GM12874 (cell line): Measurements from ENCODE around the gene TMEM178B.

Experiments used
- TF ChIP-seq, protein P1 (sequence below): IDR thresholded peaks from 2 replicates; pipeline ENCODE4 v1.5.1; 2011; ENCODE audit warnings: low read depth, mild to moderate bottlenecking, control low read depth, low read length, moderate library complexity; ENCODE audit not compliant: insufficient read depth

Gene TMEM178B

DNA sequence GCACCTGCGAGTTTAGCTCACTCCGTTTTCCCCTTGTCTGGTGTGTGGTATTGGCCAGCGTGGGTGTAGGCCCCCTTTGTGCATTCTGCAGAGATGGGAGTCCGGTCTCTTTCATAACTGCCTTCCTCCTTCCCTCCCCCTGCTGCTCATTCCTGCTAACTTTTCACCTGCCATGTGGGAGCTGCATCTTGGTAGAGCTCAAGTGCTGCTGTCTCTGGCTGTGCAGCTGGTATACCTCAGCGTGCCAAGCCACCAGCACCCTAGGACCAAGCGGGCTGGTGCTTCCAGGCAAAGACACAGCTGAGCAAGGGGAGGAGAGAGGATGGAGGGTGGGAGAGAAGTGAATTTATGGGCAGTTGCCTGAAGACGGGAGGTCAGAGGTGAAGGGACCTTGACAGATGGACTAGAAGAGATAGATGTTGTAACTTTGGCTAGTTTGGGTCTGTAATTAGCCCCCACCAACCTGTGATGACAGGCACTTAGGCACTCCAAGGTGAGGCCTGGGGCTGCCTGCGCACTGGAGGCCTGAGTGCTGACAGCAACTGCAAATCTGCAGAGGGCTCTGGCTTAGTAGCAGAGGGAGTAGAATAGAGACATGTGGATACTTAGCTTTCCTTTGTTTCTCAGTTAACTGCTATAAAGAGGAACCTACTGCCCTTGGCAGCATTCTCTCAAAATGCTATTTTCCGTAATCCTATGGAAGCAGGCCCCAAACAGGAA, 328.6 kb downstream of the TMEM178B start:
- TF ChIP-seq, protein P1, sequence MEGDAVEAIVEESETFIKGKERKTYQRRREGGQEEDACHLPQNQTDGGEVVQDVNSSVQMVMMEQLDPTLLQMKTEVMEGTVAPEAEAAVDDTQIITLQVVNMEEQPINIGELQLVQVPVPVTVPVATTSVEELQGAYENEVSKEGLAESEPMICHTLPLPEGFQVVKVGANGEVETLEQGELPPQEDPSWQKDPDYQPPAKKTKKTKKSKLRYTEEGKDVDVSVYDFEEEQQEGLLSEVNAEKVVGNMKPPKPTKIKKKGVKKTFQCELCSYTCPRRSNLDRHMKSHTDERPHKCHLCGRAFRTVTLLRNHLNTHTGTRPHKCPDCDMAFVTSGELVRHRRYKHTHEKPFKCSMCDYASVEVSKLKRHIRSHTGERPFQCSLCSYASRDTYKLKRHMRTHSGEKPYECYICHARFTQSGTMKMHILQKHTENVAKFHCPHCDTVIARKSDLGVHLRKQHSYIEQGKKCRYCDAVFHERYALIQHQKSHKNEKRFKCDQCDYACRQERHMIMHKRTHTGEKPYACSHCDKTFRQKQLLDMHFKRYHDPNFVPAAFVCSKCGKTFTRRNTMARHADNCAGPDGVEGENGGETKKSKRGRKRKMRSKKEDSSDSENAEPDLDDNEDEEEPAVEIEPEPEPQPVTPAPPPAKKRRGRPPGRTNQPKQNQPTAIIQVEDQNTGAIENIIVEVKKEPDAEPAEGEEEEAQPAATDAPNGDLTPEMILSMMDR: no peak

DNA sequence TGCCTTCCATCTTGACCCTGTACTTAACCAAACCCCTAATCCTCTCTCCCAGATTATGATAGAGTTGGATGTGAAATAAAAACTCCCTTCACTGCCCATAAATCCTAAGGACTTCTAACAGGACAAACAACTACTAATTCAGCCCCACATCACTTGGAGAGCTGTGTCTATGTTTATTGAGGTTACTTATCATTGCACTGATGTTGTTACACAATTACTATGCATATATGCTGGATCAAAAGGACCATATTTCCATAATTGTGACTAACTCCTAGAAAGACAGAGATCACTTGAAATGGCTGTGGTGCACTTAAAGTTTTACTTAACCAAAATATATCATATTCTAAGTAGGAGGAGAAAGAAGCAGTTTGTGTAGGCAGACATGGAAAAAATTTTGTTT, 332.5 kb downstream of the TMEM178B start:
- TF ChIP-seq, protein P1: no peak

DNA sequence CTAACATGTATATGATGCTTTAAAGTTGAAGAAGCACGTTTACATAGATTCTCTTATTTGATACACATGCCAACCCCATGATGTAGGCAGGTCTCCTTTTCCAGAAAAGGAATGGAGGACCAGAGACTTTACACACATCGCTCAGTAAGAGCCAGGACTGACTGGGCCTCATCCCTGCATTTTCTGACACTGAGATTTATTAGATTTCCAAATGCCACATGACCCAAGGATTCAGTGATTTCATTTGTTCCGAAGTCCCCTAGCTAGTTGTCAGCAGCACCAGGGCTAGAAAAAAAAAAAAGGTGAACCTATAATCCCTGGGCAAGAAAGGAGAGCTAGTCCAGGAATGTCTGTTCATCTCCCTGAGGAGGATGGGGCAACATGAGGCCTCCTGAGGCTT, 334.0 kb downstream of the TMEM178B start:
- TF ChIP-seq, protein P1: no peak

DNA sequence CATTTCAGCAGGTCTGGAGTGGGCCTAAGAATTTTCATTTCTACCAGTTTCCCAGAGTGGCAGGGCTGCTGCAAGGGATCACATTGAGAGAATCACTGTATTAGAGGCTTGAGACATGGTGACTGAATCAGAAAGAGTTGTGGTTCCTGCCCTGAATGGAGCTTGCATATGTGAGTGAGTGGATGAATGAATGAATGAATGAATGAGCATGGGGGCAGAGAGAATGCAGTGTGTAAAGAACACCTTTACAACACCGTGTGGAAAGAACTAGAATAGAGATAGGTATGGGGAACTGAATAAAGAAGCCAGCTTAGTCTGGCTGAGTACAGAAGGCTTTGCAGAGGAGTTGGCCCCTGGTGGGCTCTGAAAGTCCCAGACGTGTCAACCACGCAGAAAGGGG, 334.6 kb downstream of the TMEM178B start:
- TF ChIP-seq, protein P1: no peak

DNA sequence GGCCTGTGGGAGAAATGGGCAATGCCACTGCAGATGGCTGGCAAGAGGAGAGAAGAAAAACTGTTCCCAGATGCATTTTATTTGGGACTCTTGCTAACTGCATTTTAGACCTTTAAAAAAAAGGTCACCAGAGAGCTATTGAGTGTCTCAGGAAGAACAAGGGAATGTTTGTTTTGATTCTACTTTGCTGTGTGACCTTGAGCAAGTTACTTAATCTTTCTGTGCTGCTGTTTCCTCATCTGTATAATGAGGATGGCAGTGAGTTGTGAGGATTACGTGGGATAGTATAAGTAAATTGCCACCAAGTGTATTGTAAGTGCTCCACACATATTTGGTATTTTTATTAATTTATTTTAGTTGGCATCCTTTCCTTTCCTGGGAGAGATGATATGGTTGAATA, 335.4 kb downstream of the TMEM178B start:
- TF ChIP-seq, protein P1: no peak

DNA sequence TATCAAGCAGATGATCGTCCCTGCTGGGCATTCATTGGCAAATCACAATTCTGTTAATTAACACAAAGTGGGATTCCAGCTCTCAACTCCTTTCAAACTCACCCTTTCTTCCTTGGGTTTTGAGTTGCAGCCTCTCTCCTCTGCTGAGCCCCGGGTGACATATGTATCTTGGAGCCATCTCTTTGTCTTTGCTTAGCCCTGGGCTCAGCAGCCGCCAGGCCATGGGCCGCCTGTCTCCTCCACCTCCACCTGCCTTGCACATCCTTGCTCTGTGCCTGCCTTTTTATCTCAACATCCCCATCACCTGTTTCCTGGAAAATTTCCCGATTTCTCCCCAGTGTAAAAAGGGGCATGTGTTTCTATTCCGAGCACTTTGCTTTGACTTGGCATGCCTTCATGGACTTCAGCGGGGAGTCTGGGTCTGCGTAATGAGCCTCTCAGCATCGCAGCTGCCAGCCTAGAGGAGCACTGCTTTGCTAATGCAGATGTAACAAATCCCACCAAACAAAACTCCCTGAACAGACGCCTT, 336.0 kb downstream of the TMEM178B start:
- TF ChIP-seq, protein P1: no peak

DNA sequence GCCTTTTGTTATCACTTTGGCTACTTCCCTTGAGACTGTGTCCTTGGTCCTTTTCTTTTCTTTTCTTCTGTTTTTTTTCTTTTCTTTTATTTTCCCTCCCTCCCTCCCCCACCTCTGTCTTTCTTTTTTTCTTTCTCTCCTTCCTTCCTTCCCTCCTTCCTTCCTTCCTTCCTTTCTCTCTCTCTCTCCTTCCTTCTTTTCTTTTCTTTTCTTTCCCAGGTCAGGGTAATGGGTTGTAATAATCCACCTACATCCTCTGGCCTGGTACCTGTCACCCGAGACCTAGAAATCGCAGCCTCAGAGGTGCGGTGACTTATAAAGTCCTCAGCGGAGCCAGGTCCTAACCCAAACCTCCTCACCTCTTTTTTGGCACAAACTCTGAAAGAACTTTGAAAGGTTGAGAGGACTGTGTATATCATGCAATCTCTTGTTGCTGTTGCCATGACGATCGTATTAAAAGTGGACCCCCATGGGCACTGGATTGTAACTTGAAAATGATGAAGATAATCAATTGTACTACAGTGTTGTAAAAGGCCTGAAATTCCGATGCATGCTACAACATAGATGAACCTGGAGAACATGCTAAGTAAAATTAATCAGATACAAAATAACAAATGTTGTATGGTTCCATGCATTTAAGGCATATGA, 336.6 kb downstream of the TMEM178B start:
- TF ChIP-seq, protein P1: no peak
